GM12878 (cell line): ENCODE measurements around the gene WSCD2. TPM values are rescaled to one million over a fixed set of nuclear protein-coding genes. Genes with fewer than 3 reads are reported as not detected.

ENCODE experiments used
- ATAC-seq: fragments of 200-7000 bp; cut with Tn5 transposase; 3 replicates; pipeline ENCODE4 v1.9.1; 2020; ENCODE audit warnings: mild to moderate bottlenecking, moderate library complexity
- BruUV-seq: library from RNA; stranded (reverse); fragments of 400-500 nt; replicated peaks from 2 replicates; lab custom pipeline; 2021; lab: Mats Ljungman, UMichigan
- CTCF ChIA-PET: fragments of 300-600 bp; sonication (Branson Sonifier 250); formaldehyde crosslinking; extraction: SDS; loops from one replicate; lab custom pipeline; 2021; ENCODE audit warnings: inconsistent platforms; lab: Yijun Ruan, JAX
- POLR2A ChIA-PET: fragments of 350-600 bp; formaldehyde crosslinking; extraction: SDS; loops from one replicate; lab custom pipeline; 2021; ENCODE audit warnings: inconsistent platforms; lab: Charles Lee
- RAD21 ChIA-PET: fragments of 300-600 bp; sonication (Branson Sonifier 250); formaldehyde crosslinking; loops from one replicate; lab custom pipeline; 2023; ENCODE audit warnings: antibody characterized with exemption; ENCODE audit not compliant: unreplicated experiment; lab: Charles Lee
- SMC1A ChIA-PET: fragments of 300-600 bp; sonication (Branson Sonifier 250); formaldehyde crosslinking; loops from one replicate; lab custom pipeline; 2023; ENCODE audit not compliant: unreplicated experiment, uncharacterized antibody; lab: Charles Lee
- DNase-seq: peaks from one replicate; pipeline ENCODE4 v3.0.0-alpha.2; 2011; ENCODE audit warnings: low read depth, low spot score
- FAIRE-seq: peaks from 3 replicates; lab custom pipeline; 2011; peaks lifted over from hg19 to GRCh38; lab: Jason Lieb, UNC
- H2AFZ ChIP-seq: 2 replicates; pipeline ENCODE4 v1.6.0; 2011; ENCODE audit warnings: low read depth, low read length, control low read depth; ENCODE audit not compliant: control insufficient read depth
- H3K27ac ChIP-seq: 2 replicates; pipeline ENCODE4 v1.5.1; 2011; ENCODE audit warnings: control low read depth; ENCODE audit not compliant: control insufficient read depth, insufficient read depth
- H3K27me3 ChIP-seq, 2 experiments: replicated peaks in 1 of 2; 2 replicates each; pipeline versions ENCODE4 v1.6.0 to v1.6.1; 2011; ENCODE audit warnings: low read length in 1 of 2; ENCODE audit not compliant: control insufficient read depth in 2 of 2, insufficient read depth in 2 of 2
- H3K36me3 ChIP-seq, 2 experiments: 2 replicates each; pipeline ENCODE4 v1.5.1; 2011; ENCODE audit warnings: low read length in 1 of 2; ENCODE audit not compliant: control insufficient read depth in 2 of 2, insufficient read depth in 2 of 2
- H3K4me1 ChIP-seq: 2 replicates; pipeline ENCODE4 v1.6.1; 2011; ENCODE audit warnings: mild to moderate bottlenecking, low read length, moderate library complexity, mixed read lengths; ENCODE audit not compliant: control insufficient read depth, insufficient read depth
- H3K4me2 ChIP-seq: 2 replicates; pipeline ENCODE4 v1.6.0; 2011; ENCODE audit warnings: control low read depth; ENCODE audit not compliant: control insufficient read depth, insufficient read depth
- H3K4me3 ChIP-seq: fragments of 200-600 bp; sonication (generic); 2 replicates; pipeline ENCODE4 v1.5.1; 2016
- H3K79me2 ChIP-seq: 2 replicates; pipeline ENCODE4 v1.6.0; 2011; ENCODE audit warnings: low read length; ENCODE audit not compliant: control insufficient read depth, insufficient read depth
- H3K9ac ChIP-seq: 2 replicates; pipeline ENCODE4 v1.8.0; 2011; ENCODE audit warnings: low read length, control low read depth, mixed read lengths; ENCODE audit not compliant: control insufficient read depth, insufficient read depth
- H3K9me3 ChIP-seq: replicated peaks from 3 replicates; pipeline ENCODE4 v1.5.1; 2011; ENCODE audit warnings: mild to moderate bottlenecking, low read length; ENCODE audit not compliant: control insufficient read depth, insufficient read depth
- H4K20me1 ChIP-seq: 2 replicates; pipeline ENCODE4 v1.6.0; 2011; ENCODE audit not compliant: control insufficient read depth, insufficient read depth
- CREM ChIP-seq: IDR thresholded peaks from 2 replicates; pipeline ENCODE4 v1.6.1; 2014; ENCODE audit warnings: antibody characterized with exemption, low read depth
- EP300 ChIP-seq, 2 experiments: fragments of 150-350 bp in 1 of 2; IDR thresholded peaks; 2 replicates each; pipeline ENCODE4 v1.6.1; 2011 to 2012; ENCODE audit warnings: low read depth in 2 of 2, low read length in 2 of 2, borderline replicate concordance in 1 of 2, improper control_type of control experiment in 1 of 2, inconsistent platforms in 1 of 2; ENCODE audit not compliant: control insufficient read depth in 1 of 2
- GABPA ChIP-seq: IDR thresholded peaks from 2 replicates; pipeline ENCODE4 v1.6.1; 2014; ENCODE audit warnings: antibody characterized with exemption, low read depth, mild to moderate bottlenecking, inconsistent platforms
- MXI1 ChIP-seq: fragments of 150-350 bp; IDR thresholded peaks from 2 replicates; pipeline ENCODE4 v1.6.1; 2011; ENCODE audit warnings: low read depth, mild to moderate bottlenecking, inconsistent platforms, low read length, improper control_type of control experiment
- SREBF2 ChIP-seq: IDR thresholded peaks from 2 replicates; pipeline ENCODE4 v1.6.1; 2012; ENCODE audit warnings: mild to moderate bottlenecking, low read length
- STAT3 ChIP-seq: IDR thresholded peaks from 2 replicates; pipeline ENCODE4 v1.6.1; 2011; ENCODE audit warnings: low read depth, low read length, improper control_type of control experiment
- WGBS: methylation state at CpG from one replicate; pipeline ENCODE4 v1.1.6; 2016; ENCODE audit warnings: low lambda C conversion rate; ENCODE audit not compliant: insufficient replicate concordance, insufficient coverage; ENCODE audit errors: missing lambda C conversion rate; 5-methylcytosine and 5-hydroxymethylcytosine counted together
- in situ Hi-C: fragments of 300-500 bp; cut with MboI; formaldehyde crosslinking; loops from 9 replicates; pipeline ENCODE4 v1.14.3; 2018; ENCODE audit warnings: mixed read lengths
- intact Hi-C: fragments of 100-400 bp; cut with micrococcal nuclease; formaldehyde crosslinking; loops from one replicate; pipeline ENCODE4 v1.14.2; 2022; ENCODE audit not compliant: unreplicated experiment
- polyA plus RNA-seq, 11 experiments: library from polyadenylated mRNA; depleted of rRNA in 4 of 11; unstranded in 6 of 11; stranded (reverse) in 5 of 11; fragments of >200 nt; fragmentation: Nextera tagmentation in 4 of 11; fragmentation: Illumina TruSeq in 1 of 11; extraction: Ambion mirVana in 4 of 11; extraction: Trizol in 1 of 11; gene quantifications; 1 replicate in 1 of 11; 2 replicates in 10 of 11; pipeline versions ENCODE4 v1.2.1 to v1.2.3, GENCODE V29; 2011 to 2016; ENCODE audit warnings: inconsistent platforms in 2 of 11, missing spikeins in 2 of 11, low read depth in 1 of 11
- total RNA-seq, 4 experiments: library from RNA; depleted of rRNA in 3 of 4; stranded (reverse); fragments of >200 nt in 3 of 4; fragmentation: Illumina TruSeq in 1 of 4; extraction: Trizol in 1 of 4; gene quantifications; 2 replicates each; pipeline versions ENCODE4 v1.2.1 to v1.2.3, GENCODE V29; 2013 to 2021
- TF ChIP-seq, protein P1 (sequence below): fragments of 450-650 bp; IDR thresholded peaks from 2 replicates; pipeline ENCODE4 v1.6.1; 2017; ENCODE audit warnings: antibody characterized with exemption, mild to moderate bottlenecking, moderate library complexity
- TF ChIP-seq, protein P2 (sequence below): fragments of 450-650 bp; IDR thresholded peaks from 2 replicates; pipeline ENCODE4 v1.6.1; 2017; ENCODE audit warnings: mild to moderate bottlenecking, moderate library complexity
- TF ChIP-seq, protein P3 (sequence below): IDR thresholded peaks from 2 replicates; pipeline ENCODE4 v1.6.1; 2012; ENCODE audit warnings: low read depth, low read length, improper control_type of control experiment
- TF ChIP-seq, protein P4 (sequence below): fragments of 450-650 bp; IDR thresholded peaks from 2 replicates; pipeline ENCODE4 v1.6.1; 2017; ENCODE audit warnings: borderline replicate concordance

The WSCD2 gene
- total and polyA plus RNA-seq, 10 of the 15 experiments (the other 5 are each of a cell fraction or from before 2014, with no cell fraction given) = 0.41 TPM; not detected in 9

DNA sequence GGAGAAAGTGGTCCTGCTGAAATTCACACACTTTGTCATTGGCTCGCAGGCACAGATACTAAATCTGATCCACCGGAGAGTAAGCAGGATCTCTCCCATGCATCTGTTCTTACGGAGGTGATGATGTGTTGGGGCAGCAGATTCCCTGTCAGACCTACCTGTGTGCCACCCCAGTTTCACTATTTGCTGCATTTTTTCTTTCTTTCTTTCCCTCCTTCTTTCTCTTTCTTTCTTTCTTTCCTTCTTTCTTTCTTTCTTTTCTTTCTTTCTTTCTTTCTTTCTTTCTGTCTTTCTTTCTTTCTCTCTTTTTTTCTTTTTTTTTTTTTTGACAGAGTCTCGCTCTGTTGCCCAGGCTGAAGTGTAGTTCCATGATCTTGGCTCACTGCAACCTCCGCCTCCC lies 37.4 kb downstream of the WSCD2 start:
- RAD21 ChIA-PET = no interaction called here
- 63% methylated on average over 4 of the region's 5 CpGs for WGBS
- Histone ChIP-seq H3K9ac (no peak overlapping the region), H3K4me3 (no peak overlapping the region), H3K27me3 (peaks cover 0 to 3% of the 10 kb centered on the region in 2 experiments; a peak in 3 of 4 replicates), H3K27ac (no peak overlapping the region), H3K9me3 (no peaks in the 10 kb centered on the region), H3K36me3 (no peaks in the 10 kb centered on the region), H3K4me2 (no peak overlapping the region), H4K20me1 (no peaks in the 10 kb centered on the region), H3K79me2 (no peaks in the 10 kb centered on the region), H2AFZ (no peak overlapping the region), H3K4me1 (no peaks in the 10 kb centered on the region)
- SMC1A ChIA-PET = no interaction called here
- no TSS peak for BruUV-seq
- POLR2A ChIA-PET = no interaction called here
- DNase-seq (no peak), FAIRE-seq (no peak), ATAC-seq (no peak)
- TF ChIP-seq, protein P1, sequence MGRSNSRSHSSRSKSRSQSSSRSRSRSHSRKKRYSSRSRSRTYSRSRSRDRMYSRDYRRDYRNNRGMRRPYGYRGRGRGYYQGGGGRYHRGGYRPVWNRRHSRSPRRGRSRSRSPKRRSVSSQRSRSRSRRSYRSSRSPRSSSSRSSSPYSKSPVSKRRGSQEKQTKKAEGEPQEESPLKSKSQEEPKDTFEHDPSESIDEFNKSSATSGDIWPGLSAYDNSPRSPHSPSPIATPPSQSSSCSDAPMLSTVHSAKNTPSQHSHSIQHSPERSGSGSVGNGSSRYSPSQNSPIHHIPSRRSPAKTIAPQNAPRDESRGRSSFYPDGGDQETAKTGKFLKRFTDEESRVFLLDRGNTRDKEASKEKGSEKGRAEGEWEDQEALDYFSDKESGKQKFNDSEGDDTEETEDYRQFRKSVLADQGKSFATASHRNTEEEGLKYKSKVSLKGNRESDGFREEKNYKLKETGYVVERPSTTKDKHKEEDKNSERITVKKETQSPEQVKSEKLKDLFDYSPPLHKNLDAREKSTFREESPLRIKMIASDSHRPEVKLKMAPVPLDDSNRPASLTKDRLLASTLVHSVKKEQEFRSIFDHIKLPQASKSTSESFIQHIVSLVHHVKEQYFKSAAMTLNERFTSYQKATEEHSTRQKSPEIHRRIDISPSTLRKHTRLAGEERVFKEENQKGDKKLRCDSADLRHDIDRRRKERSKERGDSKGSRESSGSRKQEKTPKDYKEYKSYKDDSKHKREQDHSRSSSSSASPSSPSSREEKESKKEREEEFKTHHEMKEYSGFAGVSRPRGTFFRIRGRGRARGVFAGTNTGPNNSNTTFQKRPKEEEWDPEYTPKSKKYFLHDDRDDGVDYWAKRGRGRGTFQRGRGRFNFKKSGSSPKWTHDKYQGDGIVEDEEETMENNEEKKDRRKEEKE = no peak
- TF ChIP-seq CREM (no peak), EP300 (IDR thresholded peaks at IDR 0.05; ENCODE audit: borderline replicate concordance in 1 of 2, control insufficient read depth in 1 of 2, low read depth in 2 of 2, low read length in 2 of 2) (no peak), SREBF2 (no peak), MXI1 (no peak), STAT3 (no peak), GABPA (no peak)
- TF ChIP-seq, protein P2, sequence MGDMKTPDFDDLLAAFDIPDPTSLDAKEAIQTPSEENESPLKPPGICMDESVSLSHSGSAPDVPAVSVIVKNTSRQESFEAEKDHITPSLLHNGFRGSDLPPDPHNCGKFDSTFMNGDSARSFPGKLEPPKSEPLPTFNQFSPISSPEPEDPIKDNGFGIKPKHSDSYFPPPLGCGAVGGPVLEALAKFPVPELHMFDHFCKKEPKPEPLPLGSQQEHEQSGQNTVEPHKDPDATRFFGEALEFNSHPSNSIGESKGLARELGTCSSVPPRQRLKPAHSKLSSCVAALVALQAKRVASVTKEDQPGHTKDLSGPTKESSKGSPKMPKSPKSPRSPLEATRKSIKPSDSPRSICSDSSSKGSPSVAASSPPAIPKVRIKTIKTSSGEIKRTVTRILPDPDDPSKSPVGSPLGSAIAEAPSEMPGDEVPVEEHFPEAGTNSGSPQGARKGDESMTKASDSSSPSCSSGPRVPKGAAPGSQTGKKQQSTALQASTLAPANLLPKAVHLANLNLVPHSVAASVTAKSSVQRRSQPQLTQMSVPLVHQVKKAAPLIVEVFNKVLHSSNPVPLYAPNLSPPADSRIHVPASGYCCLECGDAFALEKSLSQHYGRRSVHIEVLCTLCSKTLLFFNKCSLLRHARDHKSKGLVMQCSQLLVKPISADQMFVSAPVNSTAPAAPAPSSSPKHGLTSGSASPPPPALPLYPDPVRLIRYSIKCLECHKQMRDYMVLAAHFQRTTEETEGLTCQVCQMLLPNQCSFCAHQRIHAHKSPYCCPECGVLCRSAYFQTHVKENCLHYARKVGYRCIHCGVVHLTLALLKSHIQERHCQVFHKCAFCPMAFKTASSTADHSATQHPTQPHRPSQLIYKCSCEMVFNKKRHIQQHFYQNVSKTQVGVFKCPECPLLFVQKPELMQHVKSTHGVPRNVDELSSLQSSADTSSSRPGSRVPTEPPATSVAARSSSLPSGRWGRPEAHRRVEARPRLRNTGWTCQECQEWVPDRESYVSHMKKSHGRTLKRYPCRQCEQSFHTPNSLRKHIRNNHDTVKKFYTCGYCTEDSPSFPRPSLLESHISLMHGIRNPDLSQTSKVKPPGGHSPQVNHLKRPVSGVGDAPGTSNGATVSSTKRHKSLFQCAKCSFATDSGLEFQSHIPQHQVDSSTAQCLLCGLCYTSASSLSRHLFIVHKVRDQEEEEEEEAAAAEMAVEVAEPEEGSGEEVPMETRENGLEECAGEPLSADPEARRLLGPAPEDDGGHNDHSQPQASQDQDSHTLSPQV = no peak
- TF ChIP-seq, protein P3, sequence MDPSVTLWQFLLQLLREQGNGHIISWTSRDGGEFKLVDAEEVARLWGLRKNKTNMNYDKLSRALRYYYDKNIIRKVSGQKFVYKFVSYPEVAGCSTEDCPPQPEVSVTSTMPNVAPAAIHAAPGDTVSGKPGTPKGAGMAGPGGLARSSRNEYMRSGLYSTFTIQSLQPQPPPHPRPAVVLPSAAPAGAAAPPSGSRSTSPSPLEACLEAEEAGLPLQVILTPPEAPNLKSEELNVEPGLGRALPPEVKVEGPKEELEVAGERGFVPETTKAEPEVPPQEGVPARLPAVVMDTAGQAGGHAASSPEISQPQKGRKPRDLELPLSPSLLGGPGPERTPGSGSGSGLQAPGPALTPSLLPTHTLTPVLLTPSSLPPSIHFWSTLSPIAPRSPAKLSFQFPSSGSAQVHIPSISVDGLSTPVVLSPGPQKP = no peak
- TF ChIP-seq, protein P4, sequence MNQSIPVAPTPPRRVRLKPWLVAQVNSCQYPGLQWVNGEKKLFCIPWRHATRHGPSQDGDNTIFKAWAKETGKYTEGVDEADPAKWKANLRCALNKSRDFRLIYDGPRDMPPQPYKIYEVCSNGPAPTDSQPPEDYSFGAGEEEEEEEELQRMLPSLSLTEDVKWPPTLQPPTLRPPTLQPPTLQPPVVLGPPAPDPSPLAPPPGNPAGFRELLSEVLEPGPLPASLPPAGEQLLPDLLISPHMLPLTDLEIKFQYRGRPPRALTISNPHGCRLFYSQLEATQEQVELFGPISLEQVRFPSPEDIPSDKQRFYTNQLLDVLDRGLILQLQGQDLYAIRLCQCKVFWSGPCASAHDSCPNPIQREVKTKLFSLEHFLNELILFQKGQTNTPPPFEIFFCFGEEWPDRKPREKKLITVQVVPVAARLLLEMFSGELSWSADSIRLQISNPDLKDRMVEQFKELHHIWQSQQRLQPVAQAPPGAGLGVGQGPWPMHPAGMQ = no peak
- intact Hi-C loops (no loop called here), in situ Hi-C loops (no loop called here)
- CTCF ChIA-PET = no interaction called here
